ENCODE measurements around the gene KRTAP22-2.

The KRTAP22-2 gene

GRCh38 chr21:30623362-30623761, 33.2 kb upstream of the KRTAP22-2 start (continued):
- TF ChIP-seq ZBTB10 (tag by site-specific recombination; IDR thresholded peaks at IDR 0.05) (no peak), ZNF670 (tag by site-specific recombination; IDR thresholded peaks at IDR 0.05; ENCODE audit: low read depth) (no peak), ZNF155 (tag by site-specific recombination; IDR thresholded peaks at IDR 0.05) (no peak), SP2 (tag by site-specific recombination; IDR thresholded peaks at IDR 0.05) (no peak), ZNF830 (tag by site-specific recombination; IDR thresholded peaks at IDR 0.05; ENCODE audit: low read depth) (no peak), ZNF777 (tag by site-specific recombination; IDR thresholded peaks at IDR 0.05; ENCODE audit: borderline replicate concordance) (no peak), ZFP37 (tag by site-specific recombination; IDR thresholded peaks at IDR 0.05) (no peak), ZNF514 (tag by site-specific recombination; IDR thresholded peaks at IDR 0.05) (no peak)

GRCh38 chr21:30620522-30620921, 30.3 kb upstream of the KRTAP22-2 start, which contains the start of gene KRTAP20-4:
TSS of gene KRTAP20-4 (plus strand) at chr21:30620627.
- no peaks in the 10 kb centered on the region for H3K36me3 ChIP-seq (ENCODE audit: control insufficient read depth in 2 of 2, insufficient read depth in 1 of 2, low read length in 2 of 2)
- H3K4me3 ChIP-seq (ENCODE audit: low read depth, low read length) = no peak within 1 kb of the TSS
- H3K4me1 ChIP-seq (ENCODE audit: control insufficient read depth, insufficient read depth, low read length) = no peaks in the 10 kb centered on the region
- POLR2A ChIA-PET = no interaction called here
- H3K27ac ChIP-seq (ENCODE audit: extremely low read depth, low read depth, low read length) = no peak within 1 kb of the TSS
- TF ChIP-seq PBX3 (CRISPR knock-in tag; IDR thresholded peaks at IDR 0.05) (no peak), ZNF10 (tag by site-specific recombination; IDR thresholded peaks at IDR 0.05) (no peak), GLI2 (tag by site-specific recombination; IDR thresholded peaks at IDR 0.05; ENCODE audit: borderline replicate concordance, low read depth) (no peak), ZSCAN23 (tag by site-specific recombination; IDR thresholded peaks at IDR 0.05) (no peak), PRDM6 (tag by site-specific recombination; IDR thresholded peaks at IDR 0.05) (no peak), ATF2 (tag by site-specific recombination; IDR thresholded peaks at IDR 0.05; ENCODE audit: low read depth) (no peak), ZFP41 (tag by site-specific recombination; IDR thresholded peaks at IDR 0.05; ENCODE audit: borderline replicate concordance) (no peak), ZNF184 (tag by site-specific recombination; IDR thresholded peaks at IDR 0.05) (no peak), BCL11B (tag by site-specific recombination; IDR thresholded peaks at IDR 0.05; ENCODE audit: low read depth) (no peak), ZNF155 (tag by site-specific recombination; IDR thresholded peaks at IDR 0.05) (no peak), ZNF664 (tag by site-specific recombination; IDR thresholded peaks at IDR 0.05) (no peak), ZNF350 (tag by site-specific recombination; IDR thresholded peaks at IDR 0.05) (no peak)
- no peaks in the 10 kb centered on the region for H3K9me3 ChIP-seq (ENCODE audit: control insufficient read depth, insufficient read depth, low read depth, low read length)
- CTCF ChIA-PET = no interaction called here

Measured in HEK293 (cell line).